Chondrocyte (in vitro differentiated cells): ENCODE results near the gene CCDC183. TPM values are rescaled to one million over a fixed set of nuclear protein-coding genes. Genes with fewer than 3 reads are reported as not detected.
A peak's percentile ranks its signal among the peaks of the same experiment; 100 is the strongest.
"Not testable (repeated sequence)": the region's sequence is repeated elsewhere in the genome, so short reads cannot be mapped to it uniquely, and the experiment has no call there.

Experiments
- DNase-seq: peaks from one replicate; pipeline ENCODE4 v3.0.0; 2021; ENCODE audit warnings: mixed read lengths, low spot score
- H3K27ac Mint-ChIP-seq: one replicate; pipeline ENCODE4 v1.8.0; 2021; ENCODE audit warnings: mild to moderate bottlenecking, moderate library complexity, mixed read lengths; ENCODE audit not compliant: unreplicated experiment
- H3K27me3 Mint-ChIP-seq: 2 replicates; pipeline ENCODE4 v1.8.0; 2021; ENCODE audit warnings: low read depth, mixed read lengths
- H3K36me3 Mint-ChIP-seq: 2 replicates; pipeline ENCODE4 v1.8.0; 2021; ENCODE audit warnings: low read depth, mixed read lengths
- H3K4me1 Mint-ChIP-seq: 2 replicates; pipeline ENCODE4 v1.8.0; 2021; ENCODE audit warnings: low read depth, mild to moderate bottlenecking, mixed read lengths
- H3K4me3 Mint-ChIP-seq: one replicate; pipeline ENCODE4 v1.8.0; 2021; ENCODE audit warnings: mild to moderate bottlenecking, moderate library complexity, mixed read lengths; ENCODE audit not compliant: unreplicated experiment
- H3K9me3 Mint-ChIP-seq: 2 replicates; pipeline ENCODE4 v1.8.0; 2021; ENCODE audit warnings: low read depth, mixed read lengths
- total RNA-seq: library from RNA; stranded (reverse); gene quantifications from 3 replicates; pipeline ENCODE4 v1.2.1, GENCODE V29; 2021
- TF ChIP-seq, protein P1 (sequence below): fragments of 200-600 bp; sonication (generic); IDR thresholded peaks from 2 replicates; pipeline ENCODE4 v1.5.0; 2021; ENCODE audit warnings: antibody characterized with exemption, mild to moderate bottlenecking, moderate library complexity

CCDC183 gene
- total RNA-seq, 1 donor from 2014 or later = 1.5 TPM

GRCh38 chr9:136777359-136777758 lies 18.8 kb upstream of the CCDC183 start:
- peaks cover 11% of the 10 kb centered on the region for H3K36me3 Mint-ChIP-seq
- H3K27ac Mint-ChIP-seq = no peak overlapping the region
- DNase-seq = no peak
- no peaks in the 10 kb centered on the region for H3K4me1 Mint-ChIP-seq
- H3K27me3 Mint-ChIP-seq = peaks cover 43% of the 10 kb centered on the region
- H3K9me3 Mint-ChIP-seq = peaks cover 11% of the 10 kb centered on the region
- H3K4me3 Mint-ChIP-seq = no peak overlapping the region
- TF ChIP-seq, protein P1, sequence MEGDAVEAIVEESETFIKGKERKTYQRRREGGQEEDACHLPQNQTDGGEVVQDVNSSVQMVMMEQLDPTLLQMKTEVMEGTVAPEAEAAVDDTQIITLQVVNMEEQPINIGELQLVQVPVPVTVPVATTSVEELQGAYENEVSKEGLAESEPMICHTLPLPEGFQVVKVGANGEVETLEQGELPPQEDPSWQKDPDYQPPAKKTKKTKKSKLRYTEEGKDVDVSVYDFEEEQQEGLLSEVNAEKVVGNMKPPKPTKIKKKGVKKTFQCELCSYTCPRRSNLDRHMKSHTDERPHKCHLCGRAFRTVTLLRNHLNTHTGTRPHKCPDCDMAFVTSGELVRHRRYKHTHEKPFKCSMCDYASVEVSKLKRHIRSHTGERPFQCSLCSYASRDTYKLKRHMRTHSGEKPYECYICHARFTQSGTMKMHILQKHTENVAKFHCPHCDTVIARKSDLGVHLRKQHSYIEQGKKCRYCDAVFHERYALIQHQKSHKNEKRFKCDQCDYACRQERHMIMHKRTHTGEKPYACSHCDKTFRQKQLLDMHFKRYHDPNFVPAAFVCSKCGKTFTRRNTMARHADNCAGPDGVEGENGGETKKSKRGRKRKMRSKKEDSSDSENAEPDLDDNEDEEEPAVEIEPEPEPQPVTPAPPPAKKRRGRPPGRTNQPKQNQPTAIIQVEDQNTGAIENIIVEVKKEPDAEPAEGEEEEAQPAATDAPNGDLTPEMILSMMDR = no peak

DNA sequence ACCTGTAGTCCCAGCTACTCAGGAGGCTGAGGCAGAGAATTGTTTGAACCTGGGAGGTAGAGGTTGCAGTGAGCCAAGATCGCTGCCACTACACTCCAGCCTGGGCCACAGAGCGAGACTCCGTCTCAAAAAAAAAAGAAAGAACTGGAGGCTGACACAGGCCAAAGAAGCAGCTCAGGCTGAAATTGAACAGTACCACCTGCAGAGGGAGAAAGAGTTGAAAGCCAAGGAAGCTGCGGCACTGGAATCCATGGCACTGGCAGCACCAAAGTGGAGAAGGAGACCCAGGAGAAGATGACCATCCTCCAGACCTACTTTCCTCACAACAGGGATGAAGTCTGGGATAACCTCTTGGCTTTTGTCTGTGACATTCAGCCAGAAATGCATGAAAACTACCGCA lies 16.3 kb upstream of the CCDC183 start:
- TF ChIP-seq, protein P1 = peak; percentile 31
- H3K27ac Mint-ChIP-seq = no peak overlapping the region
- no peak overlapping the region for H3K4me3 Mint-ChIP-seq
- peaks cover 9% of the 10 kb centered on the region for H3K36me3 Mint-ChIP-seq
- peaks cover 43% of the 10 kb centered on the region for H3K27me3 Mint-ChIP-seq
- H3K9me3 Mint-ChIP-seq = no peaks in the 10 kb centered on the region
- no peaks in the 10 kb centered on the region for H3K4me1 Mint-ChIP-seq
- no peak for DNase-seq

GRCh38 chr9:136782452-136782851 lies 13.7 kb upstream of the CCDC183 start:
- Mint-ChIP-seq H3K27me3 (peaks cover 37% of the 10 kb centered on the region), H3K4me1 (peaks cover under 1% of the 10 kb centered on the region), H3K9me3 (no peaks in the 10 kb centered on the region), H3K4me3 (no peak overlapping the region), H3K36me3 (peaks cover 9% of the 10 kb centered on the region), H3K27ac (no peak overlapping the region)
- DNase-seq = no peak
- TF ChIP-seq, protein P1 = no peak

DNA sequence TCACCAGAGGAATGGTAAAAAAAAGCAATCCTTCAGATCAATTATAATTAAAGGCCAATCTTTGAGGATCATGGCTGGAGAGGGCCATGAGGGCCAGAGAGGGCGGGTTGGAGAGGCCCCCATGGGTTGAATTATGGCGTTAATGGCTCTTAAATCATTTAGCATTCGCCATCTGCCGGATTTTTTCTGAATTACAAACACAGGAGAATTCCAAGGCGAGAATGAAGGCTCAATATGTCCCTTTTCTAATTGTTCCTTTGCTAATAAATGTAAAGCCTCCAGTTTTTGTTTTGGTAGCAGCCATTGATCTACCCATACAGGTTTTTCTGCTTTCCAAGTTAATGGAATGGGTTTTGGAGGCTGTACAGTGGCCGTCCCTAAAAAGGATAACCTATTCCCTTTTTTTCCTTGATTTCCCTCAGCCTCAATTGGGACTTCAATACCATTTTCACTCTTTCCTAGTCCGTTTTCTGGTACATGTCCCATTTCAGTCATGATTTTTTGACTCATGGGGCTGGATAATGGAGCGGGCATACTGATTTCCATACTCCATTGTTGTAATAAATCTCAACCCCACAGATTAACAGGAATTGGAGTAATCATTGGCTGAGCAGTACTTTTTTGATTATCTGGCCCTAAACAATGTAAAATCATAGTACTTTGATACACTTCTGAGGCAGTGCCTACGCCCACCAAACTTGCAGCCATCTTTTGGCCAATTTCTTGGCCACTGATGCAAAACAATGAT lies 11.7 kb upstream of the CCDC183 start:
- H3K9me3 Mint-ChIP-seq = no peaks in the 10 kb centered on the region
- TF ChIP-seq, protein P1 = peak; percentile 80
- no peak overlapping the region for H3K27ac Mint-ChIP-seq
- no peak for DNase-seq
- H3K4me1 Mint-ChIP-seq = peaks cover 5% of the 10 kb centered on the region
- H3K36me3 Mint-ChIP-seq = no peaks in the 10 kb centered on the region
- H3K27me3 Mint-ChIP-seq = peaks cover 20% of the 10 kb centered on the region
- no peak overlapping the region for H3K4me3 Mint-ChIP-seq

DNA sequence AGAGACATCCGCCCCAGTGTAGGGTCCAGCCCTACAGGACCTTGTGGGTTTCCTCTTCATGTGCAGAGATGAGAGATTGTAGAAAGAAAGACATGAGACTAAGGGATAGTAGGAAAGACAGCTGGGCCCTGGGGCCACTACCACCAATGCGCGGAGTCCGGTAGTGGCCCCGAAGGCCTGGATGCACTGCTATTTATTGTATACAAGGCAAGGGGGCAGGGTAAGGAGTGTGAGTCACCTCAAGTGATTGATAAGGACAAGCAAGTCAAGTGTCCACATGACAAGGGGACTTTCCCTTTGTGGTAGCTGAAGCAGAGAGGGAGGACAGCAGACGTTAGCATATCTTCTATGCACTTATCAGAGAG lies 11.2 kb upstream of the CCDC183 start:
- no peak overlapping the region for H3K27ac Mint-ChIP-seq
- peaks cover 5% of the 10 kb centered on the region for H3K4me1 Mint-ChIP-seq
- H3K4me3 Mint-ChIP-seq = no peak overlapping the region
- TF ChIP-seq, protein P1 = no peak
- no peaks in the 10 kb centered on the region for H3K36me3 Mint-ChIP-seq
- no peak for DNase-seq
- H3K27me3 Mint-ChIP-seq = peaks cover 14% of the 10 kb centered on the region
- H3K9me3 Mint-ChIP-seq = no peaks in the 10 kb centered on the region

GRCh38 chr9:136785565-136786355 lies 10.4 kb upstream of the CCDC183 start:
- H3K4me1 Mint-ChIP-seq, H3K4me3 Mint-ChIP-seq, H3K27ac Mint-ChIP-seq, H3K27me3 Mint-ChIP-seq, H3K9me3 Mint-ChIP-seq, DNase-seq, H3K36me3 Mint-ChIP-seq: not testable (repeated sequence)
